GM23248 (cell line): ENCODE measurements around the gene SDR39U1.

Experiments used
- EZH2 ChIP-seq: fragments of 200-600 bp; sonication (generic); IDR thresholded peaks from 2 replicates; pipeline ENCODE4 v1.6.1; 2018; ENCODE audit warnings: antibody characterized with exemption, mild to moderate bottlenecking; ENCODE audit not compliant: insufficient read depth, poor library complexity, severe bottlenecking
- EZH2phosphoT487 ChIP-seq: fragments of 200-600 bp; sonication (generic); IDR thresholded peaks from 2 replicates; pipeline ENCODE4 v1.6.1; 2018; ENCODE audit warnings: antibody characterized with exemption, moderate library complexity, mild to moderate bottlenecking, low read depth; ENCODE audit not compliant: insufficient read depth

- TF ChIP-seq EZH2phosphoT487 (no peak), EZH2 (no peak)
Observed at GRCh38 chr14:24463884-24464785, 21.6 kb upstream of the SDR39U1 start.
